Measurements from ENCODE around the gene XPNPEP1. TPM values are rescaled to one million over a fixed set of nuclear protein-coding genes. Genes with fewer than 3 reads are reported as not detected.

Gene XPNPEP1
- polyA plus RNA-seq, 1 donor (not counting 4 experiments of a cell fraction or from before 2014, with no cell fraction given) = 96.2 TPM

- Histone ChIP-seq H3K4me3 (ENCODE audit: control insufficient read depth in 2 of 3, extremely low read depth in 1 of 3, insufficient read depth in 2 of 3, low read depth in 1 of 3, low read length in 3 of 3) (no peak overlapping the region), H3K27ac (ENCODE audit: control insufficient read depth, insufficient read depth, low read length) (no peak overlapping the region), H2AFZ (ENCODE audit: control insufficient read depth, low read length) (no peak overlapping the region), H3K9me1 (ENCODE audit: control insufficient read depth, extremely low read depth, insufficient read depth, low read length) (no peaks in the 10 kb centered on the region), H3K36me3 (ENCODE audit: control insufficient read depth in 2 of 2, extremely low read depth in 1 of 2, insufficient read depth in 2 of 2, low read length in 2 of 2) (peaks cover 0 to 10% of the 10 kb centered on the region in 2 experiments), H3K4me1 (ENCODE audit: control insufficient read depth, extremely low read depth, insufficient read depth, low read length) (peaks cover 14% of the 10 kb centered on the region), H3K9ac (ENCODE audit: control insufficient read depth, extremely low read depth, insufficient read depth, low read length) (no peak overlapping the region), H3K4me2 (ENCODE audit: control insufficient read depth, extremely low read depth, insufficient read depth, low read depth, low read length) (no peak overlapping the region), H3K79me2 (ENCODE audit: control insufficient read depth, insufficient read depth, low read length) (peaks cover 27% of the 10 kb centered on the region), H3K27me3 (ENCODE audit: control insufficient read depth, extremely low read depth, insufficient read depth, low read length) (no peaks in the 10 kb centered on the region), H3K9me3 (ENCODE audit: control insufficient read depth, low read depth, low read length) (no peaks in the 10 kb centered on the region), H4K20me1 (ENCODE audit: control insufficient read depth, extremely low read depth, insufficient read depth, low read length) (no peaks in the 10 kb centered on the region)
- TF ChIP-seq EZH2 (IDR thresholded peaks at IDR 0.05; ENCODE audit: low read length) (no peak), CTCF (optimal IDR thresholded peaks at IDR 0.05 in 1 of 3, IDR thresholded peaks at IDR 0.05 in 1 of 3, conservative IDR thresholded peaks at IDR 0.05 in 1 of 3; ENCODE audit: extremely low read depth in 1 of 3, insufficient read depth in 2 of 3, low read length in 3 of 3) (no peak)
- FAIRE-seq (no peak), DNase-seq (ENCODE audit: low read depth, low spot score) (no peak)
- dilution Hi-C loops (cut with MboI; ENCODE audit: extremely low pct_ligation_motif_present, low sequenced_read_pairs) = no loop called here
Measured at GRCh38 chr10:109924967-109925620, 1.8 kb upstream of the XPNPEP1 start.

- no peak overlapping the region for H2AFZ ChIP-seq (ENCODE audit: control insufficient read depth, low read length)
- H3K27ac ChIP-seq (ENCODE audit: control insufficient read depth, insufficient read depth, low read length) = no peak overlapping the region
- no peaks in the 10 kb centered on the region for H3K27me3 ChIP-seq (ENCODE audit: control insufficient read depth, extremely low read depth, insufficient read depth, low read length)
- H3K4me1 ChIP-seq (ENCODE audit: control insufficient read depth, extremely low read depth, insufficient read depth, low read length) = peaks cover 14% of the 10 kb centered on the region
- FAIRE-seq = no peak
- no peak for TF ChIP-seq EZH2 (IDR thresholded peaks at IDR 0.05; ENCODE audit: low read length)
- no peak for TF ChIP-seq CTCF (optimal IDR thresholded peaks at IDR 0.05 in 1 of 3, IDR thresholded peaks at IDR 0.05 in 1 of 3, conservative IDR thresholded peaks at IDR 0.05 in 1 of 3; ENCODE audit: extremely low read depth in 1 of 3, insufficient read depth in 2 of 3, low read length in 3 of 3)
- peak overlapping the region; percentile 84 for H3K4me2 ChIP-seq (ENCODE audit: control insufficient read depth, extremely low read depth, insufficient read depth, low read depth, low read length)
- peaks cover 0 to 10% of the 10 kb centered on the region in 2 experiments for H3K36me3 ChIP-seq (ENCODE audit: control insufficient read depth in 2 of 2, extremely low read depth in 1 of 2, insufficient read depth in 2 of 2, low read length in 2 of 2)
- no peaks in the 10 kb centered on the region for H4K20me1 ChIP-seq (ENCODE audit: control insufficient read depth, extremely low read depth, insufficient read depth, low read length)
- H3K9me1 ChIP-seq (ENCODE audit: control insufficient read depth, extremely low read depth, insufficient read depth, low read length) = no peaks in the 10 kb centered on the region
- H3K79me2 ChIP-seq (ENCODE audit: control insufficient read depth, insufficient read depth, low read length) = peaks cover 34% of the 10 kb centered on the region
- no peak overlapping the region for H3K4me3 ChIP-seq (ENCODE audit: control insufficient read depth in 2 of 3, extremely low read depth in 1 of 3, insufficient read depth in 2 of 3, low read depth in 1 of 3, low read length in 3 of 3)
- no peak overlapping the region for H3K9ac ChIP-seq (ENCODE audit: control insufficient read depth, extremely low read depth, insufficient read depth, low read length)
- no peaks in the 10 kb centered on the region for H3K9me3 ChIP-seq (ENCODE audit: control insufficient read depth, low read depth, low read length)
- dilution Hi-C loops (cut with MboI; ENCODE audit: extremely low pct_ligation_motif_present, low sequenced_read_pairs) = no loop called here
- no peak for DNase-seq (ENCODE audit: low read depth, low spot score)
Measured at GRCh38 chr10:109924087-109924486, 776 bp upstream of the XPNPEP1 start.
